ACHN (cell line): ENCODE measurements around the gene FMOD.

Source experiments
- DNase-seq: peaks from one replicate; pipeline ENCODE4 v3.0.0-alpha.2; 2015
- in situ Hi-C: cut with HindIII; loops from 2 replicates; pipeline ENCODE4 v1.10.0; 2017; ENCODE audit warnings: low sequenced_read_pairs, low pct_ligation_motif_present, low pct_unique_long_range_greater_than_20kb

Gene FMOD

DNA sequence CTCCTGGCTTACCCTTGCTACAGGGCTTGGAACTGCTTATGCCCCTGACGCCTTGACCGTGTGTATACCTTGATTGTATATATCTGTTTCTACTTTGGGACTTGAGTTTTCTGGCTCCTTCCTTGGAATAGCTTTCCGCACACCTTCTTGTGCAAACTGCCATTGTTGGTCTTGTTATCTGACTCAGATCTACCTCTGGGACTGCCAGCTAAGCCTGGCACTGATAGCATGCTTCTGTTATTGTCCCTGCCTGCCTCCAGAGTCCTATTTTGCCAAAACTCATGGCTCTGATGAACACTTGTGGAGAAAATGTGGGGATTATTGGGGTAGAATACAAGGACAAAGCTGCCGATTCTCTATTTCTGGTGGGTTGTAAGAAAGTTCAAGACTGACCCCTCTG lies 15.4 kb downstream of the FMOD start:
- in situ Hi-C loops: no loop called here

DNA sequence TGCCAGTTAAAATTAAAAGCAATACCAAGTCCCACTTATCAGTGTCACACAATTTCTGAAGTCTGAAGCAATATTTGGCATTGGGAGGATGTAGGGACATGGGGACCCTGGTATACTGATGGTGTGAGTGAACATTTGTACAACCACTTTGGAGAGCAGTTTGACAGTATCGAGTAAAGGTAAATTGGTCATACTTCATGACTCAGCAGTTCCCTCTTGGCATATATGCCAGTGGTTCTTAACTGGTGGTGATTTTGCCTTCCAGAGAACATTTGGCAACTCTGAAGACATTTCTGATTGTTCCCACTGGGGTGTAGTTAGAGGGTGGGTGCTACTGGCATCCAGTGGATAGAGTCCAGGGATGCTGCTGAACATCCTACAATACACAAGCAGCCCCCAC lies 19.7 kb downstream of the FMOD start:
- in situ Hi-C loops: no loop called here
- DNase-seq: no peak

More for the DNA sequence above, 15.4 kb downstream of the FMOD start:
- DNase-seq: no peak

GRCh38 chr1:203328714-203329122 lies 22.2 kb downstream of the FMOD start:
- DNase-seq: peak; percentile 76
- in situ Hi-C loops: no loop called here

- DNase-seq: peak; percentile 78
- in situ Hi-C loops: no loop called here
Measured at GRCh38 chr1:203327684-203328457, 23.1 kb downstream of the FMOD start.

DNA sequence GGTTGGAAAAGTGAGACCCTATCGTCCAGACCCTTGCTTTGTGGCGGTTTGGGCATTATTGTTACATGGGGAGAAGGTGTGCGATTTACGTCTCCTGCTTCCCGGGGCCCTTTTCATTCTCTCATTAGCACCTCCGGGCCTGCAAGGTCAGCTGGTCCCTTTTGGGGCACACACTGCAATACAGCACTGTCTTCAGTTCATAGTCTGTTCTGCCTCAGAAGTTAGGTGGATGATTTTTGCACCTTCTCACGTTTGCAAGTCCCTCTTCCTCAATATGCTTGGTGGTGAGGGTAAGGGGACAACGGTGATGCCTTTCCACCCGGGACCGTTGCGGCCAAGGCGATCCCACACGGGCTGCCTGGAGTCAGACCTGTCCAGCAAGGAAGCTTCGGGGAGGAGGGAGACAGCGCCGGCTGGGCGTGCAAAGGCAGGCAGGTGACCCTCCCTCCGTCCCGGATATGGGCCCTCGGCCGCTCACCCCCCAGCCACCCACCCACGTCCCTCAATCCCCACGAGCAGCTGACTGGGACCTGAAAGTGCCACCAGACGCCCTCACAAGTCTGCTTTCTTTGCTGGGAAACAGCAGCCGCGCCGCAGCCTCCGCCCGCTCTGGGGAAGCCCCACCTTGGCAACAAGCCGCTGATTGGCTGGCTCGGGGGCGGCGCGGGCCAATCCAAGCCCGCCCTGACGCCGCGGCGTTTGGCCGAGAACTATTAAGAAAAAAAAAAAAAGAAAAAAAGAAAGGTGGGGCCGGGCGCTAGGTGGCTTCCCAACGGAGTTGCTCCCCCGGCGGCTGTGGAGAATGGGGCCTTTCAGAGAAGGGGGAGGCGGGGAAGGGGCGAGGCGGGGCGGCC lies 23.9 kb downstream of the FMOD start:
- DNase-seq: peak; percentile 91
- in situ Hi-C loops: no loop called here

GRCh38 chr1:203325418-203326091 lies 25.4 kb downstream of the FMOD start:
- no peak for DNase-seq
- in situ Hi-C loops: no loop called here

GRCh38 chr1:203325026-203325417 lies 25.9 kb downstream of the FMOD start:
- no peak for DNase-seq
- in situ Hi-C loops: no loop called here

DNA sequence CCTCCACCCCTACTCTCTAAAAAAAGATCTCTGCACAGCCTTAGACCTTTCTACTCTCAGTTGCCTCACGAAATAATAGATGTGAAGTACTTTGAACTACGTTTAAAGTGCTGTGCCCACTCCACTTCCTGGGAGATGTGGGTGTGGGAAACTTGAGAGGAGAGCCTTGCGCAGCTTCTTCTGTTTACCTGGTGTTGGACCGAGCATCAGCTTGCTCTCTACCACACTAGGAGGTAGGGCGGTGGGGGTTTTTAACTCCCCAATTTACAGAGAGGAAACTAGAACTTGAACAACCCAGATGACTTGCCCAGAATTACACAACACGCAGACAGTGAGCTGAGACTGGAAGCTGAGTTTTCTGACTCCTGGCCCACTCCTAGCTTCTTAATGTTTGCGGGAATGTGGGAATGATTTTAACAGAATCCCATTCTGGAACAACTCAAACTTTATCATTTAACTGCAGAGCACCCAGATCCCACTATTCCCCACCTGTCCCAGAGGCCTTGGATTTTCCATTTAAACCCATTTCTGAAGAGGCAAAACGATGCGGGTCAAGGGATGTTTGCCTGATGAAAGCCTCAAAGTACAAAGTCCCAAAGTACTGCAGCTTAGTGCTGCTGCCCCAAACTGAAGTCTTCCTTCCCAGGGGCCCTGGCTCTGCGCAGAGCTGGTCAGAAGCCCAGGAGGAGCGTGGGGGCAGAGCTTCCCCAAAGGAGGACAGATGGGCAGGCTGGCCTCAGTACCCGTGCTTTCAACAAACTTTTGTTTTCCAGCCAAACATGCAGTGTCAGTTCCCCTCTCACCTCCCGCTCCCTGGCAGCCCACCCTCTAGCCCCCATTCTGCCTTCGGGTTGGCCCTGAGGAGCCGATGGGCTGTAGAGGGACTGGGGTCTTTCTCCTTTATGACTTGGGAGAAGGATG lies 26.6 kb downstream of the FMOD start:
- in situ Hi-C loops: no loop called here
- DNase-seq: no peak

DNA sequence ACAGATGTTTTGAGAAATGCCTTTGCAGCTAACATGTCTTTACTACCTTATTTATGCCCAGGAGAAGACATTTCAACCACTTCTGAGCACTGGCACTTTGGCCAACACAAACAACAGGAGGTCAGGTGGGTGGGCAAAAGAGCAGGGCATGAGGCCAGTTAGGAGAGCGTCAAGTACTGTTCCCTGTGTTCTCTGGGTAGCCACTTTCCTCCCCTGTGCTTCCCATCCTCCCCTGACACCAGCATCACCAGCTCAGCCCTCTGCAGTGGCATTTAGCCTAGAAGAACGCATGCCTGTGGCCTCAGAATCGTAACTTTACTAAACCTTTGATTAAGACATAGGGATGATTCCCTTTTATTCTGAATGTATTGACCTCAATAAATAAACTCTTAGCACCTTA lies 27.3 kb downstream of the FMOD start:
- in situ Hi-C loops: no loop called here

DNA sequence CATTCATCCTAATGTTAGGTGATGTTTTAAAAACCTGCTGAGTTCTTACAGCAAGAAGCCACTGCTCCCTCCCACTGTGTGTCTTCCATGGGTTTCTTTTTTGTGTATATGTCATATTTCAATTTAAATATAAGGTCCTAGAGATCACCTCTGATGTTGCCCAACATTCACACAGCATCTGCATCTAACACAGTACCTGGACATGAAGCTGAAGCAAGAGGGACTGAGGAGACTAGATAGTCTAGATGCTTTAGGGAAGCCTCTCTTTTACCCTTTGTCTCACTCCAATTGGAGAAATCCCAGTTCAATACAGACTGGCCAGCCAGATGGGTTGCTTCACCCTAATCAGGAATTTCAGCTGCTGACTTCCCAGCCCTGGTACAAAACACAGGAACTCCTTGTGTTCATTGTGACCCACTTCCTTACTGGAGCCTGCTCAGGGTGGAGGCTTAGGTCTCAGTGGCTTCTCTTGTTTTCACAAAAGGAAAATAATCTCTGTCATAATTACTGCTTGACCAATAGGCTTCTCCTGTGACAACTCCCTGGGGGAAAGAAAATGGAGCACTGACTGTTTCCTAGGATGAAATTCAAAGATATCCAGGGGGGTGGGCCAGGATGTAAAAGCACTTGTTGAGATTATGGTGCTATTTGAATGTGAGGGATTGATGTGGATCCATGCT lies 28.3 kb downstream of the FMOD start:
- no peak for DNase-seq
- in situ Hi-C loops: no loop called here

More for the DNA sequence above, 27.3 kb downstream of the FMOD start:
- no peak for DNase-seq

GRCh38 chr1:203321273-203322052 lies 29.5 kb downstream of the FMOD start:
- in situ Hi-C loops: no loop called here

DNA sequence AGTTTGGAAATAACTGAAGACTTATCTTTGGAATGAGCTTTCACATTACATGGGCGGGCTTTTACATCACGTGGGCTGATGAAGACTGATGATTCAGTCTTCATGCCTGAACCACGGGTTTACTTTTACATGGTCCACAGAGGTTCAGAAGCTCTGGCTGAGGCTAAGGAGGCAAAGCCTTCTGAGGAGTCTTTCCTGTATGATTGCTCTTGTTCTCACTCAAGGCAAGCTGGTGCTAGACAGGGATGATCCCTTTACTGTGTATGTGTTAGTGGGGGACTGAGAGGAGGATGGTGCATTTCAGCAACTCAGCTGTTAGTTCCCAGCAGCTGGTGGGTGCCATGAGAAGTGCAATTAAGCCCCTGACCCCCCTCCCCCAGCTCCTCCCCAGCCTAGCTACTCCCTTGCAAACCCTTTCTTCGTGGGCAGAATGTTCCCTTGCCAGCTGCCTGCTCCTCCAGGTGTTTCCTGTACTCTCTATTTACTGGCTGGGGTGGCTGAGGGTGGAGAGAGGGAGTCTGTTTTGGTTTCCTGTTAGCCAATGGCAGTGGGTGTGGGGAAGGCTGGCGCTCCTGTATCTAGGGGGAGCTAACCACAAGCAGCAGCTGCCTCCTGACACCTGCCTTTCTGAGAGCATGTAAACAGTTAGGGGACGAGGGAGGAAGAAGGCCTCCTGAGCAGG lies 30.2 kb downstream of the FMOD start:
- in situ Hi-C loops: no loop called here
- no peak for DNase-seq

More at GRCh38 chr1:203321273-203322052, 29.5 kb downstream of the FMOD start:
- no peak for DNase-seq

DNA sequence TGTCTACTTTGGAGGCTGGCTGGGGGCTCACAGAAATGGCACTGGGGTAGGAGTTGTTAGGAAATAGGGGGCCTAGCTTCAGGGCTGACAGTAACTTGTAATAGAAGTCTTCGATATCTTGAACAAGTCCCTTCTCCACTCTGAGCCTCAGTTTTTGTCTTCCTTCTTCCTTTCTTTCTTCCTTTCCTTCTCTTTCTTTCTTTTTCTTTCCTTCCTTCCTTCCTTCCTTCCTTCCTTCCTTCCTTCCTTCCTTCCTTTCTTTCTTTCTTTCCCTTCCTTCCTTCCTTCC lies 32.7 kb downstream of the FMOD start:
- in situ Hi-C loops: no loop called here
- DNase-seq: no peak

GRCh38 chr1:203317429-203318228 lies 33.3 kb downstream of the FMOD start:
- in situ Hi-C loops: no loop called here
- no peak for DNase-seq

DNA sequence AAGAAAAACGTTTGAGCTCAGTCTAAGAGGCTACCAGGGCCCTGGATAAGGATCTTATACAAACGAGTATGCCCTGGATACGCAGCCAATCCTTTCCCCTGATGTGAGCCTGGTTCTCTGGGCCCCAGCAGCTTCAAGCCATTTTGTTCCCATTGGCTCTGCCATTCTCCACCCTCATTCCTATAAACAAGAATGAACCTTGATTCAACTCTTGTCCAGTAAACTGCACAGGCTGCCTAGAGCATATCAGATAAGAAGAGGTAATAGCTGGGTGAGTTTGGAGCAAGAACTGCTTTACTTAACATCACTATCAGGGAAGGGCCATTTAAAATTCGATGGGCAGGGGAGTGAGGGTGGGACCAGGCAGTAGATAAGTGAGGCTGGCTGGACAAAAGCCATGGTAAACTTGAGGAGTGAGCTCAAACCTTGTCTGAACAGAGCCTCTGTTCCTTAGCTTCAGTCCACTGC lies 34.3 kb downstream of the FMOD start:
- in situ Hi-C loops: no loop called here
- no peak for DNase-seq
